Testis (tissue), 3 donors: ENCODE measurements around the gene NDST1. TPM values are rescaled to one million over a fixed set of nuclear protein-coding genes. Genes with fewer than 3 reads are reported as not detected.

Experiments
- DNase-seq: peaks from one replicate; pipeline ENCODE4 v3.0.0-alpha.2; 2019
- H3K27ac ChIP-seq, 2 donors: fragments of 200-600 bp; sonication (generic); one replicate each; pipeline ENCODE4 v1.5.1; 2019
- H3K27me3 ChIP-seq: fragments of 200-600 bp; sonication (generic); one replicate; pipeline ENCODE4 v1.5.1; 2019
- H3K36me3 ChIP-seq: fragments of 200-600 bp; sonication (generic); one replicate; pipeline ENCODE4 v1.5.1; 2017; ENCODE audit warnings: low read depth; ENCODE audit errors: missing control alignments
- H3K4me1 ChIP-seq: fragments of 200-600 bp; sonication (generic); one replicate; pipeline ENCODE4 v1.5.1; 2019
- H3K4me3 ChIP-seq, 2 donors: fragments of 200-600 bp; sonication (generic); one replicate each; pipeline ENCODE4 v1.5.1; 2017 to 2019
- H3K9me3 ChIP-seq: fragments of 200-600 bp; sonication (generic); one replicate; pipeline ENCODE4 v1.5.1; 2017
- CTCF ChIP-seq, 3 experiments: fragments of 450-650 bp in 2 of 3; fragments of 200-600 bp in 1 of 3; sonication (generic) in 1 of 3; IDR thresholded peaks; one replicate each; pipeline ENCODE4 v1.5.1; 2016 to 2019; ENCODE audit warnings: antibody characterized with exemption in 3 of 3, mild to moderate bottlenecking in 2 of 3, moderate library complexity in 1 of 3
- POLR2A ChIP-seq: fragments of 450-650 bp; IDR thresholded peaks from one replicate; pipeline ENCODE4 v1.6.1; 2017; ENCODE audit warnings: antibody characterized with exemption, mild to moderate bottlenecking, moderate library complexity
- WGBS, 2 donors: methylation state at CpG; one replicate each; pipeline ENCODE4 v1.1.5; 2018; 5-methylcytosine and 5-hydroxymethylcytosine counted together
- intact Hi-C: fragments of 100-400 bp; cut with DNase I; formaldehyde crosslinking; loops from one replicate; pipeline ENCODE4 v1.15.1; 2023; ENCODE audit warnings: low total_unique reads
- polyA plus RNA-seq: library from polyadenylated mRNA; stranded (reverse); fragments of 350-450 nt; fragmentation: Illumina TruSeq; extraction: RNeasy Lipid Tissue Mini Kit (QIAGEN cat#74804); gene quantifications from one replicate; pipeline ENCODE4 v1.2.3, GENCODE V29; 2014; ENCODE audit warnings: low read depth, low replicate concordance; ENCODE audit not compliant: insufficient read depth
- total RNA-seq, 2 donors: library from RNA; depleted of rRNA; stranded (reverse); fragments of >200 nt; gene quantifications; one replicate each; pipeline ENCODE4 v1.2.3, GENCODE V29; 2016

The NDST1 gene
- total and polyA plus RNA-seq, 3 donors from 2014 or later = 55.0 to 174 (median 167) TPM

DNA sequence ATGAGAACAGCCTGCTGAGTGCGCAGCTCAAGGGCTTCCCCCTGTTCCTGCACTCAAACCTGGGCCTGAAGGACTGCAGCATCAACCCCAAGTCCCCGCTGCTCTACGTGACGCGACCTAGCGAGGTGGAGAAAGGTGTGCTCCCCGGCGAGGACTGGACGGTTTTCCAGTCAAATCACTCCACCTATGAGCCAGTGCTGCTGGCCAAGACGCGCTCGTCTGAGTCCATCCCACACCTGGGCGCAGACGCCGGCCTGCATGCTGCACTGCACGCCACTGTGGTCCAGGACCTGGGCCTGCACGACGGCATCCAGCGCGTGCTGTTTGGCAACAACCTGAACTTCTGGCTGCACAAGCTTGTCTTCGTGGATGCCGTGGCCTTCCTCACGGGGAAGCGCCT, 19.9 kb downstream of the NDST1 start:
- Histone ChIP-seq H3K36me3 (no peaks in the 10 kb centered on the region), H3K27ac (no peak overlapping the region), H3K4me3 (no peak overlapping the region), H3K4me1 (peaks cover 47% of the 10 kb centered on the region), H3K27me3 (no peaks in the 10 kb centered on the region), H3K9me3 (no peaks in the 10 kb centered on the region)
- intact Hi-C loops = loop anchor here (10.0 kb wide), 1 partner anchor 63 kb away; no protein-coding TSS in a partner anchor
- no peak for TF ChIP-seq CTCF (IDR thresholded peaks at IDR 0.05)
- TF ChIP-seq POLR2A = no peak
- 87 to 92% methylated on average over 17 to 24 of the region's 24 CpGs for WGBS, 2 donors
- DNase-seq = no peak

- WGBS, 2 donors = 62 to 65% methylated on average over 2 of the region's 2 CpGs
- Histone ChIP-seq H3K36me3 (no peaks in the 10 kb centered on the region), H3K9me3 (no peaks in the 10 kb centered on the region), H3K27ac (no peak overlapping the region), H3K27me3 (no peaks in the 10 kb centered on the region), H3K4me3 (no peak overlapping the region), H3K4me1 (peaks cover 45% of the 10 kb centered on the region)
- DNase-seq = no peak
- intact Hi-C loops = loop anchor here (10.0 kb wide), 1 partner anchor 64 kb away; no protein-coding TSS in a partner anchor
- TF ChIP-seq POLR2A = no peak
- no peak for TF ChIP-seq CTCF (IDR thresholded peaks at IDR 0.05)
Observed at GRCh38 chr5:150528924-150529546, 21.1 kb downstream of the NDST1 start.

DNA sequence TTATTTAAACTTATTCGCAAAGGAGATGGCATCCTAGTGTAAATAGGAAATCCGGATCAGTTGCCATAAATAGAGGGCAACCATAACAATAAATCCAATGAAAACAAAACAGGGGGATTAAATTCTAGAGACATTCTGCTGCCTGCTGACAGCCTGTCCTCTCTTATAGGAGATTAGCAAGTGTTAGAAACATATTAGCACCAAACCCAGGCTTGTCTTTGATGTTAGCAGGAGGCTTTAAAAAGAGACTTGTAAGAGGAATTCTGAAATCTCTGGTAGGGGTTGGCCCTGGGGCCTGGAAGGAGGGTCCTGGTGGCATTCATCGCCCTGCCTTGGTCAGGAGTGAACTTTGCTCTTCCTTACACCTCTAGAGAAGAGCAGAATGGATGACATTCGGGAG, 21.6 kb downstream of the NDST1 start:
- no peak for DNase-seq
- no peak overlapping the region for H3K27ac ChIP-seq
- H3K9me3 ChIP-seq = no peaks in the 10 kb centered on the region
- WGBS, 2 donors = 75 to 81% methylated on average over 4 of the region's 4 CpGs
- H3K36me3 ChIP-seq = no peaks in the 10 kb centered on the region
- peaks cover 45% of the 10 kb centered on the region for H3K4me1 ChIP-seq
- TF ChIP-seq CTCF (IDR thresholded peaks at IDR 0.05) (no peak), POLR2A (no peak)
- H3K27me3 ChIP-seq = no peaks in the 10 kb centered on the region
- intact Hi-C loops = loop anchor here (10.0 kb wide), 1 partner anchor 65 kb away; no protein-coding TSS in a partner anchor
- H3K4me3 ChIP-seq = no peak overlapping the region

- WGBS, 2 donors = 44 to 60% methylated on average over 3 of the region's 3 CpGs
- no peaks in the 10 kb centered on the region for H3K9me3 ChIP-seq
- intact Hi-C loops = no loop called here
- H3K4me1 ChIP-seq = peaks cover 48% of the 10 kb centered on the region
- H3K4me3 ChIP-seq = no peak overlapping the region
- DNase-seq = no peak
- peak overlapping the region in 1 of 2 donors; percentile 79 for H3K27ac ChIP-seq
- no peak for TF ChIP-seq CTCF (IDR thresholded peaks at IDR 0.05)
- TF ChIP-seq POLR2A = no peak
- H3K36me3 ChIP-seq = no peaks in the 10 kb centered on the region
- no peaks in the 10 kb centered on the region for H3K27me3 ChIP-seq
Observed at GRCh38 chr5:150530423-150530822, 22.5 kb downstream of the NDST1 start.
